CD14-positive monocyte (primary cell): ENCODE data around the gene ADSL. TPM values are rescaled to one million over a fixed set of nuclear protein-coding genes. Genes with fewer than 3 reads are reported as not detected.
A peak's percentile ranks its signal among the peaks of the same experiment; 100 is the strongest.

Source experiments
- DNase-seq, 3 donors: peaks; one replicate each; pipeline ENCODE4 v3.0.0-alpha.2; 2011 to 2022
- H2AFZ ChIP-seq: 2 replicates; pipeline ENCODE4 v1.6.0; 2012; ENCODE audit warnings: mild to moderate bottlenecking, low read depth, low read length, inconsistent platforms; ENCODE audit not compliant: insufficient read depth, poor library complexity, severe bottlenecking
- H3K27ac ChIP-seq, 2 donors: 1 replicate in 1 of 2; 2 replicates in 1 of 2; pipeline ENCODE4 v1.5.1; 2012 to 2013; ENCODE audit warnings: low read length in 2 of 2, control low read depth in 1 of 2, inconsistent platforms in 1 of 2, low read depth in 1 of 2, mild to moderate bottlenecking in 1 of 2
- H3K27me3 ChIP-seq, 2 donors: one replicate each; pipeline versions ENCODE4 v1.6.0 to v1.6.1; 2011 to 2013; ENCODE audit warnings: low read length in 2 of 2; ENCODE audit not compliant: control insufficient read depth in 2 of 2, insufficient read depth in 2 of 2
- H3K36me3 ChIP-seq, 2 donors: replicated peaks in 1 of 2; 1 replicate in 1 of 2; 2 replicates in 1 of 2; pipeline versions ENCODE4 v1.5.1 to v1.6.1; 2012 to 2013; ENCODE audit warnings: low read length in 2 of 2, control low read depth in 1 of 2, inconsistent platforms in 1 of 2, mild to moderate bottlenecking in 1 of 2; ENCODE audit not compliant: insufficient read depth in 2 of 2, control insufficient read depth in 1 of 2
- H3K4me1 ChIP-seq, 2 donors: 1 replicate in 1 of 2; 2 replicates in 1 of 2; pipeline versions ENCODE4 v1.5.1 to v1.6.1; 2012 to 2013; ENCODE audit warnings: low read length in 2 of 2, control low read depth in 1 of 2, inconsistent platforms in 1 of 2, mild to moderate bottlenecking in 1 of 2, moderate library complexity in 1 of 2; ENCODE audit not compliant: insufficient read depth in 2 of 2, control insufficient read depth in 1 of 2
- H3K4me2 ChIP-seq: replicated peaks from 2 replicates; pipeline ENCODE3; 2012; ENCODE audit warnings: low read length, moderate library complexity, mild to moderate bottlenecking; ENCODE audit not compliant: poor library complexity, severe bottlenecking; ENCODE audit errors: extremely low read depth
- H3K4me3 ChIP-seq, 3 experiments: fragments of 200-600 bp in 1 of 3; sonication (generic) in 1 of 3; replicated peaks in 1 of 3; 1 replicate in 2 of 3; 2 replicates in 1 of 3; pipeline ENCODE4 v1.5.1; 2011 to 2013; ENCODE audit warnings: low read length in 3 of 3, mild to moderate bottlenecking in 3 of 3, control low read depth in 2 of 3, low read depth in 2 of 3, inconsistent platforms in 1 of 3, moderate library complexity in 1 of 3
- H3K79me2 ChIP-seq: 2 replicates; pipeline ENCODE4 v1.6.0; 2012; ENCODE audit warnings: mild to moderate bottlenecking, control low read depth, inconsistent platforms, low read length, moderate library complexity; ENCODE audit not compliant: insufficient read depth
- H3K9ac ChIP-seq: 2 replicates; pipeline ENCODE4 v1.6.0; 2017; ENCODE audit warnings: low read length, mild to moderate bottlenecking; ENCODE audit not compliant: insufficient read depth, poor library complexity, severe bottlenecking
- H3K9me3 ChIP-seq, 2 donors: replicated peaks in 1 of 2; 1 replicate in 1 of 2; 2 replicates in 1 of 2; pipeline versions ENCODE4 v1.5.1 to v1.6.1; 2012 to 2013; ENCODE audit warnings: low read length in 2 of 2, control low read depth in 1 of 2; ENCODE audit not compliant: control insufficient read depth in 1 of 2, insufficient read depth in 1 of 2
- H4K20me1 ChIP-seq: 2 replicates; pipeline ENCODE4 v1.6.0; 2012; ENCODE audit warnings: mild to moderate bottlenecking, low read length, control low read depth, moderate library complexity; ENCODE audit not compliant: insufficient read depth
- H3K27ac Mint-ChIP-seq, 7 donors: one replicate each; pipeline ENCODE4 v1.8.0; 2020; ENCODE audit warnings: mild to moderate bottlenecking in 7 of 7, mixed read lengths in 7 of 7, moderate library complexity in 6 of 7, inconsistent platforms in 2 of 7
- H3K27me3 Mint-ChIP-seq, 3 donors: one replicate each; pipeline ENCODE4 v1.8.0; 2021 to 2022; ENCODE audit warnings: low read depth in 3 of 3, mild to moderate bottlenecking in 3 of 3, mixed read lengths in 3 of 3, moderate library complexity in 3 of 3, inconsistent platforms in 1 of 3
- H3K36me3 Mint-ChIP-seq, 2 donors: one replicate each; pipeline ENCODE4 v1.8.0; 2020; ENCODE audit warnings: mixed read lengths in 2 of 2, inconsistent platforms in 1 of 2, mild to moderate bottlenecking in 1 of 2
- H3K4me1 Mint-ChIP-seq: one replicate; pipeline ENCODE4 v1.8.0; 2020; ENCODE audit warnings: mild to moderate bottlenecking, mixed read lengths
- H3K4me3 Mint-ChIP-seq, 2 donors: one replicate each; pipeline ENCODE4 v1.8.0; 2020; ENCODE audit warnings: mild to moderate bottlenecking in 2 of 2, mixed read lengths in 2 of 2, moderate library complexity in 1 of 2
- H3K9me3 Mint-ChIP-seq, 7 donors: one replicate each; pipeline ENCODE4 v1.8.0; 2020 to 2022; ENCODE audit warnings: mixed read lengths in 7 of 7, mild to moderate bottlenecking in 6 of 7, moderate library complexity in 6 of 7, inconsistent platforms in 2 of 7
- CTCF ChIP-seq: fragments of 200-600 bp; IDR thresholded peaks from one replicate; pipeline ENCODE4 v1.8.0; 2022; ENCODE audit warnings: antibody characterized with exemption, mild to moderate bottlenecking
- WGBS: methylation state at CpG from one replicate; pipeline ENCODE4 v1.1.5; 2013; ENCODE audit warnings: missing lambda C conversion rate; ENCODE audit not compliant: insufficient coverage; 5-methylcytosine and 5-hydroxymethylcytosine counted together
- intact Hi-C, 2 donors: fragments of 100-400 bp; cut with micrococcal nuclease; formaldehyde crosslinking; loops; one replicate each; pipeline versions ENCODE4 v1.15.0 to v1.15.1; 2023
- polyA plus RNA-seq, 3 donors: library from polyadenylated mRNA; depleted of rRNA in 1 of 3; unstranded in 2 of 3; stranded (reverse) in 1 of 3; fragments of 300-500 nt in 2 of 3; fragments of >200 nt in 1 of 3; fragmentation: Illumina TruSeq in 2 of 3; gene quantifications; 1 replicate in 2 of 3; 2 replicates in 1 of 3; pipeline ENCODE4 v1.2.3, GENCODE V29; 2012 to 2021

The ADSL gene
- polyA plus RNA-seq, 3 donors: 56.7 to 82.3 (median 65.1) TPM

- TF ChIP-seq CTCF: no peak
- peaks cover 18 to 29% of the 10 kb centered on the region in 2 donors for H3K4me1 ChIP-seq
- H3K4me3 ChIP-seq: no peak overlapping the region
- peaks cover 36% of the 10 kb centered on the region for H3K4me1 Mint-ChIP-seq
- DNase-seq: no peak
- H4K20me1 ChIP-seq: peaks cover 99% of the 10 kb centered on the region
- H3K27ac Mint-ChIP-seq: peak overlapping the region in 6 of 7 donors; percentile 52 to 91 (median 76)
- peaks cover 0 to 5% (median 0%) of the 10 kb centered on the region in 3 donors for H3K27me3 Mint-ChIP-seq
- H3K27ac ChIP-seq: peak overlapping the region in 1 of 2 donors; percentile 68
- peaks cover 93% of the 10 kb centered on the region for H3K79me2 ChIP-seq
- H3K4me3 Mint-ChIP-seq: no peak overlapping the region
- intact Hi-C loops: no loop called here
- no peak overlapping the region for H3K4me2 ChIP-seq
- H3K9ac ChIP-seq: no peak overlapping the region
- peaks cover 76 to 92% of the 10 kb centered on the region in 2 donors for H3K36me3 Mint-ChIP-seq
- no peaks in the 10 kb centered on the region for H3K27me3 ChIP-seq
- no peaks in the 10 kb centered on the region for H3K9me3 Mint-ChIP-seq
- 94% methylated on average over 2 of the region's 5 CpGs for WGBS
- no peaks in the 10 kb centered on the region for H3K9me3 ChIP-seq
- H2AFZ ChIP-seq: no peak overlapping the region
- peaks cover 98 to 99% of the 10 kb centered on the region in 2 donors for H3K36me3 ChIP-seq
Measured at GRCh38 chr22:40423310-40423688, 77.0 kb downstream of the ADSL start.

- peaks cover 84 to 99% of the 10 kb centered on the region in 2 donors for H3K36me3 Mint-ChIP-seq
- H3K27ac ChIP-seq: peak overlapping the region in 1 of 2 donors; percentile 68
- TF ChIP-seq CTCF: no peak
Measured at GRCh38 chr22:40423882-40424640, 77.8 kb downstream of the ADSL start.

More at GRCh38 chr22:40423882-40424640, 77.8 kb downstream of the ADSL start:
- Mint-ChIP-seq H3K27me3 (peaks cover 0 to 5% (median 0%) of the 10 kb centered on the region in 3 donors), H3K4me3 (no peak overlapping the region), H3K9me3 (no peaks in the 10 kb centered on the region), H3K4me1 (peaks cover 40% of the 10 kb centered on the region), H3K27ac (peak overlapping the region in 6 of 7 donors; percentile 14 to 91 (median 67))
- H4K20me1 ChIP-seq: peaks cover 100% of the 10 kb centered on the region
- H3K4me2 ChIP-seq: no peak overlapping the region
- H3K79me2 ChIP-seq: peaks cover 100% of the 10 kb centered on the region
- H3K9me3 ChIP-seq: no peaks in the 10 kb centered on the region
- no peaks in the 10 kb centered on the region for H3K27me3 ChIP-seq
- no peak overlapping the region for H2AFZ ChIP-seq
- no peak overlapping the region for H3K9ac ChIP-seq
- 96% methylated on average over 16 of the region's 17 CpGs for WGBS
- H3K36me3 ChIP-seq: peaks cover 100% of the 10 kb centered on the region in 2 donors
- intact Hi-C loops: no loop called here
- no peak overlapping the region for H3K4me3 ChIP-seq
- H3K4me1 ChIP-seq: peaks cover 18 to 29% of the 10 kb centered on the region in 2 donors
- no peak for DNase-seq
